GM23338 (cell line): ENCODE measurements around the gene SNAP47. TPM values are rescaled to one million over a fixed set of nuclear protein-coding genes. Genes with fewer than 3 reads are reported as not detected.

Experiments used
- ATAC-seq: fragments of 200-7000 bp; cut with Tn5 transposase; 3 replicates; pipeline ENCODE4 v1.9.1; 2020
- DNase-seq: peaks from one replicate; pipeline ENCODE4 v3.0.0-alpha.2; 2015; ENCODE audit warnings: low spot score
- H2AFZ ChIP-seq: fragments of 200-600 bp; sonication (generic); 2 replicates; pipeline ENCODE4 v1.8.0; 2016; ENCODE audit warnings: antibody characterized with exemption, mild to moderate bottlenecking, moderate library complexity
- H3F3A ChIP-seq: fragments of 200-600 bp; sonication (generic); replicated peaks from 2 replicates; pipeline ENCODE4 v1.8.0; 2017; ENCODE audit warnings: antibody characterized with exemption, mixed run types, low read depth
- H3K27ac ChIP-seq: fragments of 200-600 bp; sonication (generic); 2 replicates; pipeline ENCODE4 v1.6.1; 2016; ENCODE audit warnings: low read depth
- H3K27me3 ChIP-seq: fragments of 200-600 bp; sonication (generic); 2 replicates; pipeline ENCODE4 v1.8.0; 2016; ENCODE audit warnings: mild to moderate bottlenecking, mixed run types, moderate library complexity; ENCODE audit not compliant: insufficient read depth
- H3K36me3 ChIP-seq: fragments of 200-600 bp; sonication (generic); 2 replicates; pipeline ENCODE4 v1.8.0; 2016; ENCODE audit warnings: mild to moderate bottlenecking; ENCODE audit not compliant: insufficient read depth
- H3K4me1 ChIP-seq: fragments of 200-600 bp; sonication (generic); 2 replicates; pipeline ENCODE4 v1.8.0; 2016; ENCODE audit warnings: mild to moderate bottlenecking, moderate library complexity; ENCODE audit not compliant: insufficient read depth
- H3K4me2 ChIP-seq: fragments of 200-600 bp; sonication (generic); 2 replicates; pipeline ENCODE4 v1.7.1; 2017; ENCODE audit warnings: mixed run types
- H3K4me3 ChIP-seq: fragments of 200-600 bp; sonication (generic); 2 replicates; pipeline ENCODE4 v1.6.1; 2016; ENCODE audit warnings: mixed run types
- H3K79me2 ChIP-seq: fragments of 200-600 bp; sonication (generic); replicated peaks from 2 replicates; pipeline ENCODE4 v1.8.0; 2017; ENCODE audit warnings: mild to moderate bottlenecking; ENCODE audit not compliant: insufficient read depth
- H3K9me2 ChIP-seq: fragments of 200-600 bp; sonication (generic); 2 replicates; pipeline ENCODE4 v1.8.0; 2017; ENCODE audit not compliant: insufficient read depth
- H4K20me1 ChIP-seq: fragments of 200-600 bp; sonication (generic); replicated peaks from 2 replicates; pipeline ENCODE4 v1.8.0; 2017; ENCODE audit warnings: mild to moderate bottlenecking; ENCODE audit not compliant: insufficient read depth
- H3K27ac Mint-ChIP-seq: 2 replicates; pipeline ENCODE4 v1.8.0; 2020; ENCODE audit warnings: inconsistent platforms, mild to moderate bottlenecking, moderate library complexity, mixed read lengths
- H3K27me3 Mint-ChIP-seq: 3 replicates; pipeline ENCODE4 v1.8.0; 2022; ENCODE audit warnings: low read depth, mild to moderate bottlenecking, moderate library complexity, mixed read lengths, inconsistent platforms; ENCODE audit not compliant: insufficient read depth, poor library complexity
- H3K36me3 Mint-ChIP-seq: 3 replicates; pipeline ENCODE4 v1.8.0; 2021; ENCODE audit warnings: low read depth, mild to moderate bottlenecking, inconsistent platforms, moderate library complexity, mixed read lengths
- H3K4me1 Mint-ChIP-seq: 3 replicates; pipeline ENCODE4 v1.8.0; 2020; ENCODE audit warnings: mild to moderate bottlenecking, inconsistent platforms, mixed read lengths
- H3K4me3 Mint-ChIP-seq: 3 replicates; pipeline ENCODE4 v1.8.0; 2021; ENCODE audit warnings: moderate library complexity, mild to moderate bottlenecking, inconsistent platforms, mixed read lengths
- H3K9me3 Mint-ChIP-seq: 3 replicates; pipeline ENCODE4 v1.8.0; 2020; ENCODE audit warnings: moderate library complexity, mild to moderate bottlenecking, inconsistent platforms, mixed read lengths
- CREB1 ChIP-seq: fragments of 250-450 bp; sonication (Bioruptor Pico); IDR thresholded peaks from 2 replicates; pipeline ENCODE4 v1.5.0; 2020; ENCODE audit warnings: low read depth, mild to moderate bottlenecking, moderate library complexity
- CTCF ChIP-seq, 2 experiments: fragments of 200-600 bp in 1 of 2; sonication (generic) in 1 of 2; conservative IDR thresholded peaks; 2 replicates each; pipeline versions ENCODE4 v1.5.1 to v1.6.1; 2016 to 2017; ENCODE audit warnings: antibody characterized with exemption in 2 of 2, low read depth in 2 of 2, mild to moderate bottlenecking in 2 of 2, moderate library complexity in 1 of 2
- ETS1 ChIP-seq: IDR thresholded peaks from 2 replicates; pipeline ENCODE4 v1.6.1; 2016; ENCODE audit warnings: antibody characterized with exemption
- EZH2 ChIP-seq: fragments of 200-600 bp; sonication (generic); IDR thresholded peaks from one replicate; pipeline ENCODE4 v1.8.0; 2017; ENCODE audit warnings: antibody characterized with exemption, mild to moderate bottlenecking, low read depth; ENCODE audit not compliant: unreplicated experiment
- EZH2phosphoT487 ChIP-seq: fragments of 200-600 bp; sonication (generic); IDR thresholded peaks from one replicate; pipeline ENCODE4 v1.8.1; 2018; ENCODE audit warnings: antibody characterized with exemption; ENCODE audit not compliant: unreplicated experiment
- JUNB ChIP-seq: IDR thresholded peaks from one replicate; pipeline ENCODE4 v1.6.1; 2016; ENCODE audit warnings: antibody characterized with exemption; ENCODE audit not compliant: unreplicated experiment
- NANOG ChIP-seq: IDR thresholded peaks from 2 replicates; pipeline ENCODE4 v1.6.1; 2016; ENCODE audit warnings: antibody characterized with exemption, borderline replicate concordance
- POLR2AphosphoS5 ChIP-seq: IDR thresholded peaks from 2 replicates; pipeline ENCODE4 v1.6.1; 2016; ENCODE audit warnings: antibody characterized with exemption, low read depth
- REST ChIP-seq: IDR thresholded peaks from one replicate; pipeline ENCODE4 v1.6.1; 2018; ENCODE audit warnings: antibody characterized with exemption; ENCODE audit not compliant: unreplicated experiment
- STAT1 ChIP-seq: IDR thresholded peaks from one replicate; pipeline ENCODE4 v1.6.1; 2016; ENCODE audit warnings: antibody characterized with exemption; ENCODE audit not compliant: unreplicated experiment
- ZNF114 ChIP-seq: fragments of 250-450 bp; sonication (Bioruptor Pico); IDR thresholded peaks from 2 replicates; pipeline ENCODE4 v1.5.0; 2020; ENCODE audit warnings: mild to moderate bottlenecking, moderate library complexity
- ZNF331 ChIP-seq: fragments of 250-450 bp; sonication (Bioruptor Pico); IDR thresholded peaks from 2 replicates; pipeline ENCODE4 v1.5.0; 2020; ENCODE audit warnings: low read depth, mild to moderate bottlenecking, moderate library complexity
- ZNF462 ChIP-seq: fragments of 250-450 bp; sonication (Bioruptor Pico); IDR thresholded peaks from 2 replicates; pipeline ENCODE4 v1.5.0; 2020; ENCODE audit warnings: mild to moderate bottlenecking, moderate library complexity
- polyA plus RNA-seq: library from polyadenylated mRNA; unstranded; fragments of >200 nt; fragmentation: Nextera tagmentation; extraction: Ambion mirVana; gene quantifications from 2 replicates; pipeline ENCODE4 v1.2.1, GENCODE V29; 2016
- total RNA-seq: library from RNA; depleted of rRNA; stranded (reverse); fragments of >200 nt; shearing (Covaris generic); gene quantifications from 2 replicates; pipeline ENCODE4 v1.2.3, GENCODE V29; 2014

Gene SNAP47
- total and polyA plus RNA-seq, 2 experiments from 2014 or later, result 19.5 to 51.8 TPM

GRCh38 chr1:227790868-227791267 is 55.6 kb downstream of the SNAP47 start:
- TF ChIP-seq EZH2phosphoT487 (no peak), POLR2AphosphoS5 (no peak), JUNB (no peak), ZNF114 (CRISPR knock-in tag) (no peak), ZNF462 (no peak), ZNF331 (CRISPR knock-in tag) (no peak), CTCF (conservative IDR thresholded peaks at IDR 0.05; ENCODE audit: low read depth in 2 of 2) (no peak), CREB1 (CRISPR knock-in tag) (no peak), ETS1 (no peak), NANOG (no peak), REST (no peak), STAT1 (no peak), EZH2 (no peak)
- DNase-seq (no peak), ATAC-seq (no peak)
- Mint-ChIP-seq H3K27me3 (peaks cover 36% of the 10 kb centered on the region), H3K27ac (no peak overlapping the region), H3K36me3 (no peaks in the 10 kb centered on the region; the same call in 2 of the 3 replicates), H3K4me1 (peaks cover 23% of the 10 kb centered on the region), H3K4me3 (no peak overlapping the region), H3K9me3 (no peaks in the 10 kb centered on the region)
- H3K4me2 ChIP-seq, result no peak overlapping the region
- H3K27ac ChIP-seq, result no peak overlapping the region
- no peaks in the 10 kb centered on the region for H3K9me2 ChIP-seq
- H4K20me1 ChIP-seq, result no peaks in the 10 kb centered on the region; the same call in none of the 2 replicates
- no peaks in the 10 kb centered on the region for H3K79me2 ChIP-seq
- H3K27me3 ChIP-seq, result peaks cover 34% of the 10 kb centered on the region
- no peaks in the 10 kb centered on the region for H3K36me3 ChIP-seq
- peaks cover 4% of the 10 kb centered on the region; the same call in 1 of the 2 replicates for H3F3A ChIP-seq
- no peak overlapping the region for H3K4me3 ChIP-seq
- H3K4me1 ChIP-seq, result peaks cover 19% of the 10 kb centered on the region
- no peak overlapping the region for H2AFZ ChIP-seq
